Fibroblast of lung (primary cell): ENCODE data around the gene ZNF445.

Experiments
- EZH2 ChIP-seq: IDR thresholded peaks from 2 replicates; pipeline ENCODE4 v1.5.1; 2012; ENCODE audit warnings: low read length, control low read depth, mild to moderate bottlenecking; ENCODE audit errors: missing control alignments
- TF ChIP-seq, protein P1 (sequence below), 2 donors: IDR thresholded peaks in 1 of 2; conservative IDR thresholded peaks in 1 of 2; 1 replicate in 1 of 2; 2 replicates in 1 of 2; pipeline ENCODE4 v1.5.1; 2011 to 2012; ENCODE audit warnings: low read length in 2 of 2, control low read depth in 1 of 2, inconsistent platforms in 1 of 2, low read depth in 1 of 2, mild to moderate bottlenecking in 1 of 2

DNA sequence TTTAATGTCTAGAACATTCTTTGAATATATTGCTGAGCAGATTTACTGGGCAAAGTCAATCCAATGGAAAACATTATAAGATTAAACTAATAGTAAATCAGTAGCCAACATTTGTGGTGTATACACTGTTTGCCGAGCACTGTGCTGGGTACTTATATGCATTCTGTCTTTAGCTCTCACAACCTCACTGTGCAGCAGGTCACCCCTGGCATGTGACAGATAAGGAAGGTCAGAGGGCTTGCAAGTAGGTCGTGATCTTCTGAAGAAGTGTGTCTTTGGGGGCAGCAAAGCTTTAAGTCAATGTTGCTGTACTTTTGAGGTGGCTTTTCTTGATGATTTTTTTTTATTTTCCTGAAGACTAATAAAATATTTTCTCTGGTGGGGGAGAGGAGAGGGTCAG, 76.7 kb downstream of the ZNF445 start:
- TF ChIP-seq, protein P1, sequence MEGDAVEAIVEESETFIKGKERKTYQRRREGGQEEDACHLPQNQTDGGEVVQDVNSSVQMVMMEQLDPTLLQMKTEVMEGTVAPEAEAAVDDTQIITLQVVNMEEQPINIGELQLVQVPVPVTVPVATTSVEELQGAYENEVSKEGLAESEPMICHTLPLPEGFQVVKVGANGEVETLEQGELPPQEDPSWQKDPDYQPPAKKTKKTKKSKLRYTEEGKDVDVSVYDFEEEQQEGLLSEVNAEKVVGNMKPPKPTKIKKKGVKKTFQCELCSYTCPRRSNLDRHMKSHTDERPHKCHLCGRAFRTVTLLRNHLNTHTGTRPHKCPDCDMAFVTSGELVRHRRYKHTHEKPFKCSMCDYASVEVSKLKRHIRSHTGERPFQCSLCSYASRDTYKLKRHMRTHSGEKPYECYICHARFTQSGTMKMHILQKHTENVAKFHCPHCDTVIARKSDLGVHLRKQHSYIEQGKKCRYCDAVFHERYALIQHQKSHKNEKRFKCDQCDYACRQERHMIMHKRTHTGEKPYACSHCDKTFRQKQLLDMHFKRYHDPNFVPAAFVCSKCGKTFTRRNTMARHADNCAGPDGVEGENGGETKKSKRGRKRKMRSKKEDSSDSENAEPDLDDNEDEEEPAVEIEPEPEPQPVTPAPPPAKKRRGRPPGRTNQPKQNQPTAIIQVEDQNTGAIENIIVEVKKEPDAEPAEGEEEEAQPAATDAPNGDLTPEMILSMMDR (conservative IDR thresholded peaks at IDR 0.05 in 1 of 2, IDR thresholded peaks at IDR 0.05 in 1 of 2; ENCODE audit: low read depth in 1 of 2, low read length in 2 of 2), result no peak
- TF ChIP-seq EZH2, result no peak
